AG04449 (cell line): ENCODE measurements around the gene ABCA1.

ENCODE experiments used
- CTCF ChIA-PET: fragments of 350-600 bp; formaldehyde crosslinking; extraction: SDS; loops from one replicate; lab custom pipeline; 2021; ENCODE audit warnings: antibody characterized with exemption; lab: Yijun Ruan, JAX
- POLR2A ChIA-PET: fragments of 400-600, 350-600 bp; formaldehyde crosslinking; extraction: SDS; loops from one replicate; lab custom pipeline; 2020; ENCODE audit warnings: antibody characterized with exemption, inconsistent platforms; lab: Yijun Ruan, JAX
- DNase-seq: peaks from one replicate; pipeline ENCODE4 v3.0.0-alpha.2; 2010; ENCODE audit warnings: low read depth, low spot score
- H3K4me3 ChIP-seq: 2 replicates; pipeline ENCODE4 v1.5.1; 2011; ENCODE audit warnings: low read depth, mild to moderate bottlenecking, control low read depth, low read length
- CTCF ChIP-seq: IDR thresholded peaks from one replicate; pipeline ENCODE4 v1.5.1; 2011; ENCODE audit warnings: mild to moderate bottlenecking, moderate library complexity, low read length, control low read depth, inconsistent platforms; ENCODE audit not compliant: insufficient read depth; ENCODE audit errors: missing control alignments

ABCA1 gene

GRCh38 chr9:104872656-104873488 lies 55.1 kb downstream of the ABCA1 start:
- TF ChIP-seq CTCF = no peak
- H3K4me3 ChIP-seq = no peak overlapping the region
- ChIA-PET CTCF (interaction anchor here (1.2 to 3.2 kb wide), 3 partner anchors 10 to 283 kb away, joined by 4 to 32 read pairs (median 4); no protein-coding TSS in a partner anchor), POLR2A (interaction anchor here (1.2 kb wide), 1 partner anchor 8 kb away, joined by 3 read pairs; no protein-coding TSS in a partner anchor)
- DNase-seq = peak; percentile 88

GRCh38 chr9:104871961-104872527 lies 55.9 kb downstream of the ABCA1 start:
- CTCF ChIA-PET = interaction anchor here (1.3 to 3.2 kb wide), 2 partner anchors 8 to 9 kb away, joined by 3 to 32 read pairs; no protein-coding TSS in a partner anchor
- TF ChIP-seq CTCF = no peak
- H3K4me3 ChIP-seq = no peak overlapping the region
- no peak for DNase-seq
- POLR2A ChIA-PET = no interaction called here

GRCh38 chr9:104869811-104870210 lies 58.1 kb downstream of the ABCA1 start:
- POLR2A ChIA-PET = interaction anchor here (1.2 kb wide), 1 partner anchor 194 kb away, joined by 4 read pairs; no protein-coding TSS in a partner anchor
- no peak for DNase-seq
- TF ChIP-seq CTCF = no peak
- CTCF ChIA-PET = interaction anchor here (1.3 to 1.6 kb wide), 3 partner anchors 9 to 545 kb away, joined by 4 read pairs; no protein-coding TSS in a partner anchor
- H3K4me3 ChIP-seq = no peak overlapping the region

- CTCF ChIA-PET = interaction anchor here (0.9 to 1.6 kb wide), 4 partner anchors 8 to 546 kb away, joined by 4 read pairs; no protein-coding TSS in a partner anchor
- H3K4me3 ChIP-seq = no peak overlapping the region
- no peak for TF ChIP-seq CTCF
- no peak for DNase-seq
- POLR2A ChIA-PET = interaction anchor here (0.5 to 1.2 kb wide), 3 partner anchors 27 to 195 kb away, joined by 3 to 4 read pairs (median 4); no protein-coding TSS in a partner anchor
Observed at GRCh38 chr9:104868687-104869404, 59.1 kb downstream of the ABCA1 start.

GRCh38 chr9:104868303-104868686 lies 59.7 kb downstream of the ABCA1 start:
- H3K4me3 ChIP-seq = no peak overlapping the region
- TF ChIP-seq CTCF = no peak
- DNase-seq = no peak
- POLR2A ChIA-PET = interaction anchor here (0.5 to 0.7 kb wide), 2 partner anchors 28 to 109 kb away, joined by 3 to 4 read pairs; no protein-coding TSS in a partner anchor
- CTCF ChIA-PET = interaction anchor here (1.3 kb wide), 1 partner anchor 20 kb away, joined by 3 read pairs; no protein-coding TSS in a partner anchor
